Pancreas (tissue), 10 donors: ENCODE results near the gene POLN. TPM values are rescaled to one million over a fixed set of nuclear protein-coding genes. Genes with fewer than 3 reads are reported as not detected.
A peak's percentile ranks its signal among the peaks of the same experiment; 100 is the strongest.

Source experiments
- ATAC-seq, 4 donors: fragments of 200-7000 bp; cut with Tn5 transposase; one replicate each; pipeline versions ENCODE4 v1.8.0 to v1.9.1; 2020; ENCODE audit warnings: mild to moderate bottlenecking in 4 of 4, moderate library complexity in 4 of 4
- DNase-seq, 6 donors: peaks; one replicate each; pipeline ENCODE4 v3.0.0-alpha.2; 2020
- FAIRE-seq: peaks from 2 replicates; lab custom pipeline; 2012; peaks lifted over from hg19 to GRCh38; lab: Jason Lieb, UNC
- H3K27ac ChIP-seq, 4 donors: fragments of 200-600 bp; sonication (generic); 1 replicate in 3 of 4; 2 replicates in 1 of 4; pipeline versions ENCODE4 v1.5.0 to v1.8.0; 2020
- H3K27me3 ChIP-seq, 4 donors: fragments of 200-600 bp; one replicate each; pipeline ENCODE4 v1.8.0; 2021
- H3K36me3 ChIP-seq, 3 donors: fragments of 200-600 bp; sonication (generic) in 1 of 3; one replicate each; pipeline versions ENCODE4 v1.5.0 to v1.8.0; 2020 to 2021
- H3K4me1 ChIP-seq, 3 donors: fragments of 200-600 bp; one replicate each; pipeline ENCODE4 v1.8.0; 2021
- H3K4me3 ChIP-seq, 4 donors: fragments of 200-600 bp; sonication (generic) in 2 of 4; one replicate each; pipeline versions ENCODE4 v1.5.0 to v1.8.0; 2020 to 2021
- H3K9me3 ChIP-seq, 4 donors: fragments of 200-600 bp; one replicate each; pipeline ENCODE4 v1.8.0; 2021
- WGBS, 2 donors: extraction: QIAGEN DNeasy Blood & Tissue Kit; methylation state at CpG; one replicate each; pipeline ENCODE4 v1.1.7; 2013; 5-methylcytosine and 5-hydroxymethylcytosine counted together
- intact Hi-C, 3 donors: fragments of 100-400 bp; cut with DNase I; formaldehyde crosslinking; loops; one replicate each; pipeline versions ENCODE4 v1.11.1 to v1.14.2; 2022
- polyA plus RNA-seq, 2 donors: library from polyadenylated mRNA; stranded (reverse); fragments of 200-250 nt; gene quantifications; one replicate each; pipeline ENCODE4 v1.2.3, GENCODE V29; 2013
- total RNA-seq, 6 donors: library from RNA; stranded (reverse); fragmentation: NEBNext Ultra II Directional in 4 of 6; extraction: Animal tissue kit (Norgen Biotek cat#: 25700) in 4 of 6; gene quantifications; one replicate each; pipeline versions ENCODE4 v1.2.1 to v1.2.4, GENCODE V29; 2021 to 2023
- TF ChIP-seq, protein P1 (sequence below), 4 donors: fragments of 200-600 bp; sonication (generic) in 3 of 4; IDR thresholded peaks; one replicate each; pipeline versions ENCODE4 v1.5.0 to v1.8.0; 2021; ENCODE audit warnings: antibody characterized with exemption in 4 of 4
- donor health status: healthy with polysubstance abuse.
- donor health status: DM: no; HTN: no; CAD: no; lungs with moderate emphysema.
- donor health status: DM: no; HTN: no; CAD: no.
- donor health status: control.
- donor health status: control.
- donor health status: Bipolar disorder and iron deficiency.
- donor health status: DM: yes; HTN: yes; CAD: no.
- donor health status: DM: no; HTN: no; CAD: no.
- donor health status: DM: no; HTN: no; CAD: no.
- donor health status: DM: yes; HTN: yes; CAD: no.

The POLN gene
- total and polyA plus RNA-seq, 8 donors: 0.95 to 3.6 (median 1.9) TPM

DNA sequence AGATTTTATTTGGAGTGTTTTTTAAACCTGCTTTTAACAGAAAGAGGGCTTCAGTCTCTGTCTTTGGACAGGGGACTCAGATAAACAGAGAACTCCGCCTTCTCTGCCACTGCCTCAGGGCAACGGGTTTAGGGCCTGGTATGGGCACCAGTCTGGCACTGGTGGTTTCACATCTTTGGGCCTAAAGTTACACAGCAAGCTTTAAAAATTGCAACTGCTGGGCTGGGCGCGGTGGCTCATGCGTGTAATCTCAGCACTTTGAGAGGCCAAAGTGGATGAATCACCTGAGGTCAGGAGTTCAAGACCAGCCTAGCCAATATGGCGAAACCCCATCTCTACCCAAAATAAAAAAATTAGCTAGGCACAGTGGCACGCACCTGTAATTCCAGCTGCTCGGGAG, 193.1 kb downstream of the POLN start:
- WGBS, 2 donors: 93% methylated on average over 8 of the region's 8 CpGs
- Histone ChIP-seq H3K4me1 (no peaks in the 10 kb centered on the region), H3K9me3 (no peaks in the 10 kb centered on the region), H3K4me3 (no peak overlapping the region), H3K36me3 (no peaks in the 10 kb centered on the region), H3K27me3 (no peaks in the 10 kb centered on the region), H3K27ac (no peak overlapping the region)
- FAIRE-seq (no peak), ATAC-seq (no peak), DNase-seq (no peak)
- intact Hi-C loops: no loop called here
- TF ChIP-seq, protein P1, sequence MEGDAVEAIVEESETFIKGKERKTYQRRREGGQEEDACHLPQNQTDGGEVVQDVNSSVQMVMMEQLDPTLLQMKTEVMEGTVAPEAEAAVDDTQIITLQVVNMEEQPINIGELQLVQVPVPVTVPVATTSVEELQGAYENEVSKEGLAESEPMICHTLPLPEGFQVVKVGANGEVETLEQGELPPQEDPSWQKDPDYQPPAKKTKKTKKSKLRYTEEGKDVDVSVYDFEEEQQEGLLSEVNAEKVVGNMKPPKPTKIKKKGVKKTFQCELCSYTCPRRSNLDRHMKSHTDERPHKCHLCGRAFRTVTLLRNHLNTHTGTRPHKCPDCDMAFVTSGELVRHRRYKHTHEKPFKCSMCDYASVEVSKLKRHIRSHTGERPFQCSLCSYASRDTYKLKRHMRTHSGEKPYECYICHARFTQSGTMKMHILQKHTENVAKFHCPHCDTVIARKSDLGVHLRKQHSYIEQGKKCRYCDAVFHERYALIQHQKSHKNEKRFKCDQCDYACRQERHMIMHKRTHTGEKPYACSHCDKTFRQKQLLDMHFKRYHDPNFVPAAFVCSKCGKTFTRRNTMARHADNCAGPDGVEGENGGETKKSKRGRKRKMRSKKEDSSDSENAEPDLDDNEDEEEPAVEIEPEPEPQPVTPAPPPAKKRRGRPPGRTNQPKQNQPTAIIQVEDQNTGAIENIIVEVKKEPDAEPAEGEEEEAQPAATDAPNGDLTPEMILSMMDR (IDR thresholded peaks at IDR 0.05): no peak

DNA sequence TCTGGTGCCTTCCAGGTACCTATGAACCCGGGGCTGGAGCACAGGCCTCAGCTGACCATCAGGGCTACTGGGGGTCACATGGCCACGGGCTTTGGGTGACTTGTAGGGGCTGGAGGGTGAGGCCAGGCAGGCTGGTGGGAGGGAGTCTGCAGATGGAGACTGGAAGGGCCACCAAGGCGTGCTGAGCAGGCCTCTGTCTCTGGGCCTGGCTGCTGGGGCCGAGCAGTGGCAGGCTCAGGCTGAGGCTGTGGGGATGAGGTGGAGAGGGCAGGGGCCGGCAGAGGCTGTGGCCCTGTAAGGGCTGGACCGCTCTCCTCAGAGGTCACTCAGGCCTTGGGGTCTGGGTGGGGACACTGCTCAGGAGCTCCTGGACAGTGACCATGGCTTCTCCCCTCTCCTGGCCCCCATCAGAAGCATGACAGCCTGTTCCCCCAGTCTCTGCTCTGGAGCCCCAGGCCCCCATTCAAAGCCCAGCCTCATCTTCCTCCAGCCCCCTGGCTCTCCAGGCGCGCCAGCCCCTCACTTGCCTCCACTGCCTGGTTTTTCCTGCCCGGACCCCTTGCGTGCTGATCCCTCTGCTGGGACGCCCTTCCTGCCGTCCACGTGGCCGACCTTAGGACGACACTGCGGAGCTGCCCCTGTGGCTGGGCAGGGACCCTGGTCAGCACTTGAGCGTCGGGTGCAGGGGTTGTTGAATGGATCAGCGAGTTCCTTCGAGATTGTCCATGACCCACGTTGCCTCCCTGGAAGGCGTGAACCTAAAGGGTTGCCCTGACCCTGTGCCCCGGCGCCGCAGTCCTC, 193.9 kb downstream of the POLN start:
- H3K9me3 ChIP-seq: no peaks in the 10 kb centered on the region
- no peaks in the 10 kb centered on the region for H3K27me3 ChIP-seq
- TF ChIP-seq, protein P1 (IDR thresholded peaks at IDR 0.05): no peak
- DNase-seq (peak in 1 of 6 donors; percentile 68), FAIRE-seq (no peak), ATAC-seq (no peak)
- no peaks in the 10 kb centered on the region for H3K4me1 ChIP-seq
- 88 to 92% methylated on average over 25 of the region's 25 CpGs for WGBS, 2 donors
- no peak overlapping the region for H3K27ac ChIP-seq
- intact Hi-C loops: no loop called here
- H3K4me3 ChIP-seq: no peak overlapping the region
- no peaks in the 10 kb centered on the region for H3K36me3 ChIP-seq

DNA sequence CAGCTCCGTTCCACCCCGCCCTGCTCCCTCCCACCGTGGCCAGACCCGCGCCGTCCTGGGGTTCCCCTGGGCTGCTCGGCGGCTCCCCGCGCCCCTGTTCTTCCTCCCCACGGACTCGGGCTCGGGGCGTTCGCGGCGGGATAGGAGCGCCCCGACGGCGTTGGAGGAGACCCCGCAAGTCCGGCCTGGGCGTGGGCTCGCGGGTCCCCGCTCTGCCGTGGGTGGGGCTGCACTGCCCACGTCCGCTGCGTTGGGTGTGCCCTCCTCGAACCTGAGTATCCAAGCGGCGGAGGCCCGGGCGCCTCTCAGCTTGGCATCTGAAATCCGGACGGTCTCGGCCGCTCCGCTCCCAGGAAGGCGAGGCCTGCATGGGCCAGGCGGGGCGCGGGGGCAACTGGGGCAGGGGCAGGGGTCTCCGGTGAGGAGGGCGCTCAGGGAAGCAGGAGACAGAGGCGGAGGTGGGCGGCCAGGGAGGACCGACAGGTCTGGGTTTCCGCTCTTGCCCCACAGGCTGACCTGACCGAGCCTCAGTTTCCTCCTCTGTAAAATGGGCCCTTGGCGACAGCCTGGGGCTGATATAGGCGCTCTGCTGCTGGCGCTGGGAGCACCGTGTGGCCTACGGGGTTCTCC, 194.8 kb downstream of the POLN start:
- Histone ChIP-seq H3K4me1 (no peaks in the 10 kb centered on the region), H3K27ac (no peak overlapping the region), H3K4me3 (no peak overlapping the region), H3K9me3 (no peaks in the 10 kb centered on the region), H3K27me3 (no peaks in the 10 kb centered on the region), H3K36me3 (no peaks in the 10 kb centered on the region)
- WGBS, 2 donors: 39 to 42% methylated on average over 56 to 57 of the region's 57 CpGs
- intact Hi-C loops: no loop called here
- no peak for DNase-seq
- TF ChIP-seq, protein P1 (IDR thresholded peaks at IDR 0.05): no peak
- FAIRE-seq: no peak
- ATAC-seq: no peak

DNA sequence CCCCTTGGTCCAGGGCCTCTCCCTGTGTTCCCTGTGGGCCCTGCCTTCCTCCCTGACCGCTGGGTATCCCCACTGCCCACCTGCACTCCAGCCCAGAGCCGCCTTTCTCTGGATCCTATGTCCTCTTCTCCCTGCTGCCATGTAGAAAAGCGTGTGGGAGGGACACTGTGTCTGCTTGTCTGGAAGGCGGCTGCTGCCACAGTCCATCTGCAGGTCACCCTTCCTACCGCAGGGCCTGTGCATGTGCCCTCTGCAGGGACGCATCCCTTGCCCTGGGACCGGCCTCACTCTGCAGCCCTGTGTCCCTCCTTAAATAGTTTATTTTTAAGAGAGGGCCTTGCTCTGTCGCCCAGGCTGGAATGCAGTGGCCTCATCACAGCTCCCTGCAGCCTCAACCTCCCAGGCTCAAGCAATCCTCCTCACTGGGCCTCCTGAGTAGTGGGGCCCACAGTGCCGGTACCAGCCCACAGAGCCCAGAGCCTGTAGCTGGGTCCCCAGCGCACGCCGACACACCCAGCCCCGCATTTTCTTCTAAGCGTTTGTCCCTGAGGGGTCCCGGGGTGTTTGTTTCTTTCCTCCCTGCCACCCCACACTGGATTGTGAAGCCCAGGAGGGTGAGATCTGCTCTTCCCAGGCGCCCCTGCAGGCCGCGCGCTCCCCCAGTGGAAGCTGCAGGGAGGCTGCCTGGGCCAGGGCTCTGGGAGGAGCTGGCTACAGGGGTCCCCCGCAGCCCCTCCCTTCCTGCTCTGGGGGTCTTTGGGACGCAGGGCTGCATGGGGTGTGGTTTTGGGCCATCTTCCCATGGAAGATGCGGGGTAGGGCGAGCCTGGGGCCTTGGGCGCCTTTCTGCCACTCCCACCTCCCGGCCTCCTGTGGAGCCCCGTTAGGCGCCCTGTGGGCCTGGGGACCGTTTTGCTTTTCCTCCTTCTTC, 195.6 kb downstream of the POLN start:
- Histone ChIP-seq H3K36me3 (no peaks in the 10 kb centered on the region), H3K4me3 (no peak overlapping the region), H3K4me1 (peaks cover 0 to 1% (median 0%) of the 10 kb centered on the region in 3 donors), H3K9me3 (no peaks in the 10 kb centered on the region), H3K27ac (no peak overlapping the region), H3K27me3 (no peaks in the 10 kb centered on the region)
- TF ChIP-seq, protein P1 (IDR thresholded peaks at IDR 0.05): no peak
- ATAC-seq (no peak), DNase-seq (no peak), FAIRE-seq (no peak)
- WGBS, 2 donors: 77 to 87% methylated on average over 23 to 28 of the region's 28 CpGs
- intact Hi-C loops: no loop called here
